ENCODE data around the gene GPR87. TPM values are rescaled to one million over a fixed set of nuclear protein-coding genes. Genes with fewer than 3 reads are reported as not detected.

Gene GPR87
- total RNA-seq, 2 donors from 2014 or later = not detected

DNA sequence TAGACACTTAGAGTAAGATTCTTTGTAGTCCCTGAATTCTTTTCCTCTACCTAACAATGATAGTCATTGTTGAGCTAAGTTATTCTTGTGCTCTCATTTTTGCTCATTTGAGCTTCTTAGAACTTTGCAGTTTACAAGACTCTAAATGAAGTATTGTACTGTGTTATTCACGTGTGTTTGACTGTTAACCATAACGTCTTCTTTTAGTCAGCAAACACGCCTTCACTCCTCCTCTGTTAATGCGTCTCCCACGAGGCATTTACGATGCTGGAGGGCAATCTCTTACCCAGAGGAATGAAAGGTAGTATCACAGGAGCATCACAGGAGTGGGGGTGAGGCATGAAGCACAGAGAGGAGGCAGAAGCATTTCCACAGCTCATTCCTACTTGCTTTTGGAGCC is 23.5 kb downstream of the GPR87 start:
- no peaks in the 10 kb centered on the region for H3K4me1 ChIP-seq
- no peak for DNase-seq (ENCODE audit: low spot score)
- TF ChIP-seq, protein P1, sequence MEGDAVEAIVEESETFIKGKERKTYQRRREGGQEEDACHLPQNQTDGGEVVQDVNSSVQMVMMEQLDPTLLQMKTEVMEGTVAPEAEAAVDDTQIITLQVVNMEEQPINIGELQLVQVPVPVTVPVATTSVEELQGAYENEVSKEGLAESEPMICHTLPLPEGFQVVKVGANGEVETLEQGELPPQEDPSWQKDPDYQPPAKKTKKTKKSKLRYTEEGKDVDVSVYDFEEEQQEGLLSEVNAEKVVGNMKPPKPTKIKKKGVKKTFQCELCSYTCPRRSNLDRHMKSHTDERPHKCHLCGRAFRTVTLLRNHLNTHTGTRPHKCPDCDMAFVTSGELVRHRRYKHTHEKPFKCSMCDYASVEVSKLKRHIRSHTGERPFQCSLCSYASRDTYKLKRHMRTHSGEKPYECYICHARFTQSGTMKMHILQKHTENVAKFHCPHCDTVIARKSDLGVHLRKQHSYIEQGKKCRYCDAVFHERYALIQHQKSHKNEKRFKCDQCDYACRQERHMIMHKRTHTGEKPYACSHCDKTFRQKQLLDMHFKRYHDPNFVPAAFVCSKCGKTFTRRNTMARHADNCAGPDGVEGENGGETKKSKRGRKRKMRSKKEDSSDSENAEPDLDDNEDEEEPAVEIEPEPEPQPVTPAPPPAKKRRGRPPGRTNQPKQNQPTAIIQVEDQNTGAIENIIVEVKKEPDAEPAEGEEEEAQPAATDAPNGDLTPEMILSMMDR (IDR thresholded peaks at IDR 0.05) = no peak

DNA sequence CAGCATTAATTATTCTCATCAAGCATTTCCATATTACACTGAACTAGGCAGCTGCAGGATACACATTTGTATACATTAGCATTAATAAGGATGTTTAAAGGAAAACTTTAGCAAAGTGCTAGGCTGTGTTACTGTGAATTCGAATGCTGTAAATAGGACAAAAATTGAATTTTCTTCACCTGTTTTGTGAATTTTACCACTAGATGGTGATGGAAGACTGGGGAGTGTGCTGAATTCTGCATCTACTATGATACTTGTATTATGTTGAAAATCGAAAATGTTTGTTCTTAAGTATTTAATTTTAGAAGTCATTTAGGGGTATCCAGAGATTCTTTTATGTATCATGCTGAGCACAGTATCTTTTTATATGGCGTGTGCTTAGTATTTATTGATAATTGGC is 25.9 kb downstream of the GPR87 start:
- H3K4me3 ChIP-seq = no peak overlapping the region
- H3K27me3 ChIP-seq = no peaks in the 10 kb centered on the region
- no peak overlapping the region for H3K27ac ChIP-seq
- no peak for DNase-seq (ENCODE audit: low spot score)
- no peaks in the 10 kb centered on the region for H3K9me3 ChIP-seq
- H3K36me3 ChIP-seq = no peaks in the 10 kb centered on the region
- TF ChIP-seq, protein P1 (IDR thresholded peaks at IDR 0.05) = peak in 1 of 2 donors; percentile 55
- no peaks in the 10 kb centered on the region for H3K4me1 ChIP-seq

More for the DNA sequence above, 23.5 kb downstream of the GPR87 start:
- no peak overlapping the region for H3K4me3 ChIP-seq
- no peaks in the 10 kb centered on the region for H3K9me3 ChIP-seq
- H3K36me3 ChIP-seq = no peaks in the 10 kb centered on the region
- H3K27ac ChIP-seq = no peak overlapping the region
- no peaks in the 10 kb centered on the region for H3K27me3 ChIP-seq

DNA sequence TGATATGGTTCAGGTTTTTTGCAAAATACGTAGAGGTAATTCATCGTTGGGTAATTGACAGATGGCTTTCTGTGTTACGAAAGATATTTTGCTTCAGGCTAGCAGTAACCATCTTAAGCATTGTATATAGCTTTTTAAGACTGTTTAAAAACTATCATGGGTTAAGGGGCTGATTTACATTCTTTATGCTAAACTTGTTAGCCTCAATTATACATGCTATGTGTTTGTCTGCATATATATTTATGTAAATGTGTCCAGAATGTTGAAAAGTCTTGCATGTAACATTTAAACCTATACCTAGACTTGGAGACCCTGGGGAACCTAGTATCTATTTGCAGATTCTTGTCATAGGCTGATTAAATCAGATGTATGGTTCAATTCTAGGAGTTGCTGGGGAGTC is 27.2 kb downstream of the GPR87 start:
- Histone ChIP-seq H3K27ac (no peak overlapping the region), H3K27me3 (no peaks in the 10 kb centered on the region), H3K4me3 (no peak overlapping the region), H3K4me1 (no peaks in the 10 kb centered on the region), H3K36me3 (no peaks in the 10 kb centered on the region), H3K9me3 (no peaks in the 10 kb centered on the region)
- TF ChIP-seq, protein P1 (IDR thresholded peaks at IDR 0.05) = no peak
- DNase-seq (ENCODE audit: low spot score) = no peak

DNA sequence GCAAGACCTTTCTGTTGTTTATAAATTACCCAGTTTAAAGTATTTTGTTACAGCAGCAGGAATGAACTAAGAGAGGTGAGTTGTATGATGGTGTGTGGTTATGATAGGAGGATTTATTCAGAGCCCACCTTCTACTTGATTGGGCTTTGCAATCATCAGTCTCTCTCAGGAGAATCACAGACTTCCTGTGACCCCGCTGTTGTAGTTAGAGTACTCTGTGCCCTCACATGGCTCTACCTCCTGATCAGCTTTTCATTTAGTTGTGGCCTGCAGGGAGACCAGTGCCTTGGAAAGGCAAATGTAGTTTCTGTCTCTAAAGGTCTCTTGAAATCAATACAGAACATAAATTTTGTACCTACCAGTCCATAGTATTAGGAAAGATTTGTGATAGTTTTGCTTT is 30.7 kb downstream of the GPR87 start:
- DNase-seq (ENCODE audit: low spot score) = no peak
- no peak overlapping the region for H3K4me3 ChIP-seq
- no peaks in the 10 kb centered on the region for H3K36me3 ChIP-seq
- H3K27me3 ChIP-seq = no peaks in the 10 kb centered on the region
- H3K27ac ChIP-seq = no peak overlapping the region
- TF ChIP-seq, protein P1 (IDR thresholded peaks at IDR 0.05) = no peak
- H3K9me3 ChIP-seq = no peaks in the 10 kb centered on the region
- H3K4me1 ChIP-seq = peaks cover 0 to 5% of the 10 kb centered on the region in 2 donors

DNA sequence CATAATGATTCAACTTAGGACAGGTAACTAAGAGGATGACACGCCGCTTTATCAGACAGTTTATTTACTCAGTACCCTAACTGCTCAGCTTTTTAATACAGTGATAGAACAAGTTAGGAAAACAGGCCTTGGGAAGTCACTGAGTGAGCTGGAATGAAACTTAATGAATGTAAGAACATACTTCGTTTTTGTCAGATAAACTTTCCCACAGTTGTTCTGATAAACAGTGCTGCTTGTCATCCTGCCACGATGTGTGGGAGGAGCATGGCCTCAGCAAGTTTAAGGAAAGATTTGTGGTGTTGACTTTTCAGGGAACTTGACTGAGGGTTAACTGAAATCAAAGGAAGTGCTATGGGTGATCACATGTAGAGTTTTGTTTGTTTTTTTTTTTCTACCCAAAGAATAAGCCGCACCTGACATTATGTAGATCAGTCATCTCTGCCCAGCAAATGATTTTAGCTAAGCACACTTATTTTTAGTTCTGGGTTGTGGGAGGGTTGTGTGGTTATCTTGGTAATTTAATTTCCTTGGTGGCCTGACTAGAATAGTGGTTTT is 32.6 kb downstream of the GPR87 start:
- TF ChIP-seq, protein P1 (IDR thresholded peaks at IDR 0.05) = no peak
- Histone ChIP-seq H3K27ac (peak overlapping the region in 1 of 2 donors; percentile 0), H3K9me3 (no peaks in the 10 kb centered on the region), H3K27me3 (no peaks in the 10 kb centered on the region), H3K4me1 (peaks cover 0 to 5% of the 10 kb centered on the region in 2 donors), H3K36me3 (no peaks in the 10 kb centered on the region), H3K4me3 (no peak overlapping the region)
- no peak for DNase-seq (ENCODE audit: low spot score)

DNA sequence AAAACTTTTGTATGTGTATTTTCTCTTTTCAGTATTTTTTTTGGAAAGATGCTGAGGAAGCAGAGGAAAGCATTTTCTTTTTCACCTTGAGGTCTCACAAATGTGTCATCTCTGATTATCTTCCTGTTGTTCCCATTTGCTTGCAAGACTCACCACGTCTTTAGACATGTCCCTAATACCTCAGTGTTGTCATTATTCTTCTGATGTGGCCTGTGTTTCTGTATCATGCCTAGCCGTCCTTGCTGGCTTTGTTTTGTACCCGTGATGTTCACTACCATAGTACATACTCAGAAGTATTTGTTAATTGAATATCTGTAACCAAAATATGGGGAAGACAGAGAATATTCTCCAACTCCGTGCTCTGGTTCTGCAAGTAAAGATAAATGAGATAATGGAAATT is 33.2 kb downstream of the GPR87 start:
- Histone ChIP-seq H3K36me3 (no peaks in the 10 kb centered on the region), H3K4me1 (peaks cover 0 to 5% of the 10 kb centered on the region in 2 donors), H3K9me3 (no peaks in the 10 kb centered on the region), H3K27me3 (no peaks in the 10 kb centered on the region), H3K27ac (peak overlapping the region; percentile 0 to 7), H3K4me3 (no peak overlapping the region)
- no peak for DNase-seq (ENCODE audit: low spot score)
- TF ChIP-seq, protein P1 (IDR thresholded peaks at IDR 0.05) = no peak

Data from right atrium auricular region (tissue), 2 donors.